ENCODE data around the gene SPP2. TPM values are rescaled to one million over a fixed set of nuclear protein-coding genes. Genes with fewer than 3 reads are reported as not detected.

The SPP2 gene
- total and polyA plus RNA-seq, 9 of the 15 experiments (the other 6 are each of a cell fraction or from before 2014, with no cell fraction given) = not detected

GRCh38 chr2:234001380-234002160 is 48.9 kb upstream of the SPP2 start:
- in situ Hi-C loops (cut with MboI) (no loop called here), intact Hi-C loops (cut with micrococcal nuclease) (no loop called here)
- Histone ChIP-seq H2AFZ (ENCODE audit: low read depth, low read length) (no peak overlapping the region), H3K27ac (ENCODE audit: extremely low read depth, low read depth, low read length) (no peak overlapping the region), H3K36me3 (ENCODE audit: control insufficient read depth, insufficient read depth, low read length) (no peaks in the 10 kb centered on the region), H3K4me2 (ENCODE audit: insufficient read depth, low read length) (no peak overlapping the region), H3K27me3 (ENCODE audit: control insufficient read depth in 2 of 2, insufficient read depth in 2 of 2, low read length in 2 of 2) (no peaks in the 10 kb centered on the region; a peak in 1 of 5 replicates), H3K4me3 (no peak overlapping the region), H4K20me1 (replicated peaks; ENCODE audit: control insufficient read depth, insufficient read depth, low read length) (no peaks in the 10 kb centered on the region), H3K79me2 (ENCODE audit: control insufficient read depth, insufficient read depth, low read length) (no peaks in the 10 kb centered on the region), H3K9ac (ENCODE audit: insufficient read depth in 1 of 2, low read depth in 2 of 2, low read length in 2 of 2) (no peak overlapping the region), H3K4me1 (replicated peaks in 1 of 2; ENCODE audit: control insufficient read depth in 2 of 2, insufficient read depth in 2 of 2, low read length in 2 of 2) (no peaks in the 10 kb centered on the region), H3K9me3 (replicated peaks; ENCODE audit: control insufficient read depth, insufficient read depth, low read depth, low read length) (no peaks in the 10 kb centered on the region), H3K9me1 (ENCODE audit: control insufficient read depth, insufficient read depth, low read length) (no peaks in the 10 kb centered on the region)
- ATAC-seq (no peak), DNase-seq (ENCODE audit: extremely low read depth in 1 of 4, low spot score in 3 of 4) (no peak), FAIRE-seq (no peak)
- WGBS (ENCODE audit: insufficient coverage, low coverage, missing lambda C conversion rate) = 0% methylated on average over 8 of the region's 8 CpGs
- BruUV-seq (replicated peaks) = no TSS peak
- ChIA-PET POLR2A (interaction anchor here (0.6 kb wide), 1 partner anchor 203 kb away, joined by 4 read pairs; no protein-coding TSS in a partner anchor), CTCF (ENCODE audit: low intra/inter-chr PET ratio) (no interaction called here)
- TF ChIP-seq ZNF318 (IDR thresholded peaks at IDR 0.05; ENCODE audit: borderline replicate concordance in 1 of 2, low read depth in 1 of 2) = no peak
- no peak for TF ChIP-seq HNRNPH1 (optimal IDR thresholded peaks at IDR 0.05; ENCODE audit: low read depth, low read length)
- no peak for TF ChIP-seq ZNF511 (CRISPR knock-in tag; IDR thresholded peaks at IDR 0.05)
- TF ChIP-seq ZNF76 (CRISPR knock-in tag; IDR thresholded peaks at IDR 0.05; ENCODE audit: borderline replicate concordance) = no peak
- no peak for TF ChIP-seq NCOA2 (IDR thresholded peaks at IDR 0.05; ENCODE audit: partially characterized antibody in 2 of 2)
- no peak for TF ChIP-seq STAT5A (IDR thresholded peaks at IDR 0.05; ENCODE audit: borderline replicate concordance, low read length)
- TF ChIP-seq, protein P1, sequence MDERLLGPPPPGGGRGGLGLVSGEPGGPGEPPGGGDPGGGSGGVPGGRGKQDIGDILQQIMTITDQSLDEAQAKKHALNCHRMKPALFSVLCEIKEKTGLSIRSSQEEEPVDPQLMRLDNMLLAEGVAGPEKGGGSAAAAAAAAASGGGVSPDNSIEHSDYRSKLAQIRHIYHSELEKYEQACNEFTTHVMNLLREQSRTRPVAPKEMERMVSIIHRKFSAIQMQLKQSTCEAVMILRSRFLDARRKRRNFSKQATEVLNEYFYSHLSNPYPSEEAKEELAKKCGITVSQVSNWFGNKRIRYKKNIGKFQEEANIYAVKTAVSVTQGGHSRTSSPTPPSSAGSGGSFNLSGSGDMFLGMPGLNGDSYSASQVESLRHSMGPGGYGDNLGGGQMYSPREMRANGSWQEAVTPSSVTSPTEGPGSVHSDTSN (CRISPR knock-in tag; IDR thresholded peaks at IDR 0.05; ENCODE audit: low read depth) = no peak
- TF ChIP-seq, protein P1 (tag; conservative IDR thresholded peaks at IDR 0.05; ENCODE audit: low read depth) = no peak
- TF ChIP-seq BDP1 (IDR thresholded peaks at IDR 0.05; ENCODE audit: insufficient read depth, insufficient read length) = no peak
- no peak for TF ChIP-seq PPARD (CRISPR knock-in tag; IDR thresholded peaks at IDR 0.05)

Measured in K562 (cell line).